K562 (cell line): ENCODE data around the gene NOP10. TPM values are rescaled to one million over a fixed set of nuclear protein-coding genes. Genes with fewer than 3 reads are reported as not detected.
A peak's percentile ranks its signal among the peaks of the same experiment; 100 is the strongest.

Experiments used
- CBX3 ChIP-seq, 2 experiments: IDR thresholded peaks; 1 replicate in 1 of 2; 2 replicates in 1 of 2; pipeline ENCODE4 v1.6.1; 2012; ENCODE audit warnings: inconsistent platforms in 2 of 2, low read length in 2 of 2, borderline replicate concordance in 1 of 2, control low read depth in 1 of 2
- CCNT2 ChIP-seq: IDR thresholded peaks from 2 replicates; pipeline ENCODE4 v1.6.1; 2011; ENCODE audit warnings: borderline replicate concordance, low read depth, mild to moderate bottlenecking, moderate library complexity, mixed read lengths, low read length; ENCODE audit not compliant: insufficient read length; ENCODE audit errors: extremely low read depth
- ELF4 ChIP-seq: fragments of 450-650 bp; formaldehyde crosslinking; IDR thresholded peaks from 2 replicates; pipeline ENCODE4 v1.4.0; 2022; ENCODE audit warnings: missing genetic modification characterization
- HEY1 ChIP-seq: fragments of 250-450 bp; sonication (Bioruptor Pico); IDR thresholded peaks from 2 replicates; pipeline ENCODE4 v1.5.0; 2020; ENCODE audit warnings: mild to moderate bottlenecking, moderate library complexity, borderline replicate concordance
- ILF3 ChIP-seq: fragments of 450-650 bp; IDR thresholded peaks from 2 replicates; pipeline ENCODE4 v1.6.1; 2018; ENCODE audit warnings: antibody characterized with exemption, mild to moderate bottlenecking, moderate library complexity, borderline replicate concordance
- JUN ChIP-seq, 2 experiments: sonication (generic) in 1 of 2; formaldehyde crosslinking in 1 of 2; IDR thresholded peaks; 2 replicates each; pipeline versions ENCODE4 v1.6.1 to v1.8.0; 2012 to 2022; ENCODE audit warnings: borderline replicate concordance in 2 of 2, mild to moderate bottlenecking in 2 of 2, improper control_type of control experiment in 1 of 2, low read depth in 1 of 2, low read length in 1 of 2, missing genetic modification reagents in 1 of 2
- NCOA6 ChIP-seq: fragments of 450-650 bp; IDR thresholded peaks from 2 replicates; pipeline ENCODE4 v1.6.1; 2017; ENCODE audit warnings: mild to moderate bottlenecking
- RBM14 ChIP-seq: fragments of 200-400 bp; formaldehyde crosslinking; IDR thresholded peaks from 2 replicates; pipeline ENCODE4 v1.6.1; 2018; ENCODE audit warnings: low read depth, mild to moderate bottlenecking, low read length, moderate library complexity, borderline replicate concordance; ENCODE audit not compliant: insufficient read depth
- SAFB2 ChIP-seq: fragments of 200-400 bp; formaldehyde crosslinking; IDR thresholded peaks from 2 replicates; pipeline ENCODE4 v1.6.1; 2018; ENCODE audit warnings: borderline replicate concordance, low read length, low read depth, moderate library complexity; ENCODE audit not compliant: severe bottlenecking
- SREBF1 ChIP-seq: fragments of 150-350 bp; IDR thresholded peaks from 2 replicates; pipeline ENCODE4 v1.6.1; 2014; ENCODE audit warnings: antibody characterized with exemption, low read depth, low read length, borderline replicate concordance
- XRCC4 ChIP-seq: IDR thresholded peaks from one replicate; pipeline ENCODE4 v1.6.1; 2011; ENCODE audit not compliant: insufficient read depth, insufficient read length; ENCODE audit errors: extremely low read depth
- polyA plus RNA-seq, 8 experiments: library from polyadenylated mRNA; depleted of rRNA in 4 of 8; stranded (reverse) in 5 of 8; unstranded in 3 of 8; fragments of >200 nt; fragmentation: Nextera tagmentation in 2 of 8; fragmentation: Illumina TruSeq in 1 of 8; extraction: Ambion mirVana in 2 of 8; extraction: Trizol in 1 of 8; gene quantifications; 2 replicates each; pipeline versions ENCODE4 v1.2.1 to v1.2.3, GENCODE V29; 2011 to 2014; ENCODE audit warnings: inconsistent platforms in 1 of 8, missing spikeins in 1 of 8
- total RNA-seq, 7 experiments: library from RNA; depleted of rRNA in 6 of 7; stranded (reverse); fragments of >200 nt in 6 of 7; fragmentation: Illumina TruSeq in 2 of 7; extraction: Trizol in 2 of 7; gene quantifications; 2 replicates each; pipeline versions ENCODE4 v1.2.1 to v1.2.3, GENCODE V29; 2011 to 2021; ENCODE audit warnings: low replicate concordance in 1 of 7
- TF ChIP-seq, protein P1 (sequence below): fragments of 450-650 bp; formaldehyde crosslinking; IDR thresholded peaks from 2 replicates; pipeline ENCODE4 v1.4.0; 2020; ENCODE audit warnings: mild to moderate bottlenecking, moderate library complexity
- TF ChIP-seq, protein P2 (sequence below): fragments of 450-650 bp; IDR thresholded peaks from 2 replicates; pipeline ENCODE4 v1.6.1; 2016; ENCODE audit warnings: missing biosample characterization, missing genetic modification characterization
- TF ChIP-seq, protein P3 (sequence below): sonication (generic); formaldehyde crosslinking; IDR thresholded peaks from 2 replicates; pipeline ENCODE4 v1.9.0; 2022; ENCODE audit warnings: mild to moderate bottlenecking, missing genetic modification reagents
- TF ChIP-seq, protein P4 (sequence below), 2 experiments: IDR thresholded peaks; 2 replicates each; pipeline ENCODE4 v1.6.1; 2012; ENCODE audit warnings: improper control_type of control experiment in 2 of 2, low read depth in 2 of 2, low read length in 2 of 2, borderline replicate concordance in 1 of 2
- TF ChIP-seq, protein P5 (sequence below): fragments of 250-450 bp; sonication (Bioruptor Pico); IDR thresholded peaks from 2 replicates; pipeline ENCODE4 v1.9.0; 2021; ENCODE audit warnings: mild to moderate bottlenecking, inconsistent platforms

Gene NOP10
- total and polyA plus RNA-seq, 9 of the 15 experiments (the other 6 are each of a cell fraction or from before 2014, with no cell fraction given) = 250 to 1,663 (median 449) TPM

DNA sequence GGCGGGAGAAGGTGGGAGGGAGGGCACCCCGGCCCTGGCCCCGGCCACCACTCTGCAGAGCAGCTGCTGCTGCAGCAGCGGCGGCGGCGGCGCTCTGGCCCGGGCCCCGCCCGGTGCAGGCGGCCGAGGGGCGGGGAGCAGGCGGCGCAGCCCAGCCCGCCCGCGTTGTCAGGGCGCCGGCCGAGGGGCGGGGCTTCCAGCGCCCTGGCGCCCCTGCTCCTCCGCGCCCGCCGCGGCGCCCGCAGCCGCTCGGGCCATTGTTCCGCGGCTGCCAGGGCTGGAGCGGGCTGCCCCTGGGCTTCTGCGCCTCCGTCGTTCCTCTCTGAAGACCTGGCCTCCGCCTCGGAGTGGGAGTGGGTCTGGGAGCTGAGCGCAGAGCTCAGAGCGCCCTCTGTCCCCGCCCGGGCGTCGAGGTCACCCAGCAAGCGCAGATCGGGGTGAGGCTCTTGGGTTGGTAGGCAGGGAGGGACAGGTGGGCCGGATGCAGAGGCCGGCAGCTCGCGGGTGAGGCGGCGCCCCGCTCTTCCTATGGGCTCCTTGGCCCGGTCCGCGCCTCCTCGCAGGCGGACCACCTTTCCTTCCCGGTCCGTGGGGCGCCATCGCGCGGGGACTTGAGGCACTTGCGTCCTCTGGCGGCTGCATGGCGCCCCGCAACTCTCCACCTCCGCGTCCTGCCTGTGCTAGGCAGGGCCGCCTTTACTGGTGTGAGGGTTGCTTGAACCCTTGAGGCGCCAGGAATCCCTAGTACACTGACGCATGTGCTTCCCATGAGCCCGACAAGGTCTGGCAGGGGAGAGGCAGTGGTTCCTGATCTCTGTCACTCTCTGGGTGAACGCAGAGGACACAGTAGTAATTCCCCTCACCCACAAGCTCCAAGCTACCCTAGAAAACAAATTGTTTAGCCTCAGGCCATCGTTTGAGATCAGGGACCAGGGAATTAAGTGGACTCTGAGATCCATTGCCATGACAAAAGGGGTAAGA, 24.5 kb upstream of the NOP10 start, which contains the start of gene LPCAT4 (continued):
- TF ChIP-seq SREBF1 (no peak), NCOA6 (no peak), JUN (IDR thresholded peaks at IDR 0.05; ENCODE audit: borderline replicate concordance, low read depth, low read length) (no peak), JUN (CRISPR knock-in tag; IDR thresholded peaks at IDR 0.05; ENCODE audit: borderline replicate concordance) (no peak), RBM14 (0 out of 2 replicates have a peak, but pooled peaks have one; percentile 62), CBX3 (IDR thresholded peaks at IDR 0.05; ENCODE audit: borderline replicate concordance in 1 of 2, low read length in 2 of 2) (peak in 1 of 2 experiments; percentile 44; a peak in 1 of 3 replicates), SAFB2 (no peak), CCNT2 (peak; percentile 76), XRCC4 (no peak), HEY1 (CRISPR knock-in tag) (no peak), ILF3 (no peak; the same call in 1 of the 2 replicates), ELF4 (CRISPR knock-in tag) (no peak)
- TF ChIP-seq, protein P1, sequence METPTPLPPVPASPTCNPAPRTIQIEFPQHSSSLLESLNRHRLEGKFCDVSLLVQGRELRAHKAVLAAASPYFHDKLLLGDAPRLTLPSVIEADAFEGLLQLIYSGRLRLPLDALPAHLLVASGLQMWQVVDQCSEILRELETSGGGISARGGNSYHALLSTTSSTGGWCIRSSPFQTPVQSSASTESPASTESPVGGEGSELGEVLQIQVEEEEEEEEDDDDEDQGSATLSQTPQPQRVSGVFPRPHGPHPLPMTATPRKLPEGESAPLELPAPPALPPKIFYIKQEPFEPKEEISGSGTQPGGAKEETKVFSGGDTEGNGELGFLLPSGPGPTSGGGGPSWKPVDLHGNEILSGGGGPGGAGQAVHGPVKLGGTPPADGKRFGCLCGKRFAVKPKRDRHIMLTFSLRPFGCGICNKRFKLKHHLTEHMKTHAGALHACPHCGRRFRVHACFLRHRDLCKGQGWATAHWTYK (CRISPR knock-in tag) = 0 out of 2 replicates have a peak, but pooled peaks have one; percentile 29
- TF ChIP-seq, protein P2, sequence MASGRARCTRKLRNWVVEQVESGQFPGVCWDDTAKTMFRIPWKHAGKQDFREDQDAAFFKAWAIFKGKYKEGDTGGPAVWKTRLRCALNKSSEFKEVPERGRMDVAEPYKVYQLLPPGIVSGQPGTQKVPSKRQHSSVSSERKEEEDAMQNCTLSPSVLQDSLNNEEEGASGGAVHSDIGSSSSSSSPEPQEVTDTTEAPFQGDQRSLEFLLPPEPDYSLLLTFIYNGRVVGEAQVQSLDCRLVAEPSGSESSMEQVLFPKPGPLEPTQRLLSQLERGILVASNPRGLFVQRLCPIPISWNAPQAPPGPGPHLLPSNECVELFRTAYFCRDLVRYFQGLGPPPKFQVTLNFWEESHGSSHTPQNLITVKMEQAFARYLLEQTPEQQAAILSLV (tag) = no peak
- TF ChIP-seq, protein P3, sequence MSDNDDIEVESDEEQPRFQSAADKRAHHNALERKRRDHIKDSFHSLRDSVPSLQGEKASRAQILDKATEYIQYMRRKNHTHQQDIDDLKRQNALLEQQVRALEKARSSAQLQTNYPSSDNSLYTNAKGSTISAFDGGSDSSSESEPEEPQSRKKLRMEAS (CRISPR knock-in tag) = peak; percentile 89
- TF ChIP-seq, protein P4, sequence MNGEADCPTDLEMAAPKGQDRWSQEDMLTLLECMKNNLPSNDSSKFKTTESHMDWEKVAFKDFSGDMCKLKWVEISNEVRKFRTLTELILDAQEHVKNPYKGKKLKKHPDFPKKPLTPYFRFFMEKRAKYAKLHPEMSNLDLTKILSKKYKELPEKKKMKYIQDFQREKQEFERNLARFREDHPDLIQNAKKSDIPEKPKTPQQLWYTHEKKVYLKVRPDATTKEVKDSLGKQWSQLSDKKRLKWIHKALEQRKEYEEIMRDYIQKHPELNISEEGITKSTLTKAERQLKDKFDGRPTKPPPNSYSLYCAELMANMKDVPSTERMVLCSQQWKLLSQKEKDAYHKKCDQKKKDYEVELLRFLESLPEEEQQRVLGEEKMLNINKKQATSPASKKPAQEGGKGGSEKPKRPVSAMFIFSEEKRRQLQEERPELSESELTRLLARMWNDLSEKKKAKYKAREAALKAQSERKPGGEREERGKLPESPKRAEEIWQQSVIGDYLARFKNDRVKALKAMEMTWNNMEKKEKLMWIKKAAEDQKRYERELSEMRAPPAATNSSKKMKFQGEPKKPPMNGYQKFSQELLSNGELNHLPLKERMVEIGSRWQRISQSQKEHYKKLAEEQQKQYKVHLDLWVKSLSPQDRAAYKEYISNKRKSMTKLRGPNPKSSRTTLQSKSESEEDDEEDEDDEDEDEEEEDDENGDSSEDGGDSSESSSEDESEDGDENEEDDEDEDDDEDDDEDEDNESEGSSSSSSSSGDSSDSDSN (IDR thresholded peaks at IDR 0.05; ENCODE audit: borderline replicate concordance in 1 of 2, low read depth in 2 of 2, low read length in 2 of 2) = peak; percentile 34 to 64; a peak in 1 of 4 replicates
- TF ChIP-seq, protein P5, sequence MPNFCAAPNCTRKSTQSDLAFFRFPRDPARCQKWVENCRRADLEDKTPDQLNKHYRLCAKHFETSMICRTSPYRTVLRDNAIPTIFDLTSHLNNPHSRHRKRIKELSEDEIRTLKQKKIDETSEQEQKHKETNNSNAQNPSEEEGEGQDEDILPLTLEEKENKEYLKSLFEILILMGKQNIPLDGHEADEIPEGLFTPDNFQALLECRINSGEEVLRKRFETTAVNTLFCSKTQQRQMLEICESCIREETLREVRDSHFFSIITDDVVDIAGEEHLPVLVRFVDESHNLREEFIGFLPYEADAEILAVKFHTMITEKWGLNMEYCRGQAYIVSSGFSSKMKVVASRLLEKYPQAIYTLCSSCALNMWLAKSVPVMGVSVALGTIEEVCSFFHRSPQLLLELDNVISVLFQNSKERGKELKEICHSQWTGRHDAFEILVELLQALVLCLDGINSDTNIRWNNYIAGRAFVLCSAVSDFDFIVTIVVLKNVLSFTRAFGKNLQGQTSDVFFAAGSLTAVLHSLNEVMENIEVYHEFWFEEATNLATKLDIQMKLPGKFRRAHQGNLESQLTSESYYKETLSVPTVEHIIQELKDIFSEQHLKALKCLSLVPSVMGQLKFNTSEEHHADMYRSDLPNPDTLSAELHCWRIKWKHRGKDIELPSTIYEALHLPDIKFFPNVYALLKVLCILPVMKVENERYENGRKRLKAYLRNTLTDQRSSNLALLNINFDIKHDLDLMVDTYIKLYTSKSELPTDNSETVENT (CRISPR knock-in tag) = no peak; the same call in 1 of the 2 replicates
